Activated B cell treated with CpG ODN at 0.5 μM for 24 hours (primary cell): ENCODE data around the gene COA5. TPM values are rescaled to one million over a fixed set of nuclear protein-coding genes. Genes with fewer than 3 reads are reported as not detected.

Experiments used
- ATAC-seq: fragments of 200-7000 bp; cut with Tn5 transposase; one replicate; pipeline ENCODE4 v1.10.0; 2021; ENCODE audit warnings: low read depth, mild to moderate bottlenecking, moderate library complexity
- CTCF ChIA-PET: fragments of 350-600 bp; sonication (Branson Sonifier 250); formaldehyde crosslinking; loops from one replicate; lab custom pipeline; 2021; ENCODE audit warnings: antibody characterized with exemption; lab: Charles Lee
- POLR2A ChIA-PET: fragments of 350-600 bp; sonication (Branson Sonifier 250); formaldehyde crosslinking; loops from one replicate; lab custom pipeline; 2021; ENCODE audit warnings: antibody characterized with exemption; lab: Charles Lee
- DNase-seq: peaks from one replicate; pipeline ENCODE4 v3.0.0; 2022
- H3K27ac Mint-ChIP-seq: one replicate; pipeline ENCODE4 v1.8.0; 2020; ENCODE audit warnings: mixed read lengths
- H3K27me3 Mint-ChIP-seq: one replicate; pipeline ENCODE4 v1.8.0; 2021; ENCODE audit warnings: mixed read lengths
- H3K36me3 Mint-ChIP-seq: one replicate; pipeline ENCODE4 v1.8.0; 2021; ENCODE audit warnings: low read depth, mixed read lengths
- H3K4me1 Mint-ChIP-seq: one replicate; pipeline ENCODE4 v1.8.0; 2021; ENCODE audit warnings: mixed read lengths
- H3K4me3 Mint-ChIP-seq: one replicate; pipeline ENCODE4 v1.8.0; 2020; ENCODE audit warnings: mild to moderate bottlenecking, mixed read lengths
- H3K9me3 Mint-ChIP-seq: one replicate; pipeline ENCODE4 v1.8.0; 2020; ENCODE audit warnings: mixed read lengths
- intact Hi-C: fragments of 100-400 bp; cut with micrococcal nuclease; formaldehyde crosslinking; loops from one replicate; pipeline ENCODE4 v1.15.1; 2024
- total RNA-seq: library from RNA; stranded (reverse); gene quantifications from 2 replicates; pipeline ENCODE4 v1.2.3, GENCODE V29; 2022
- TF ChIP-seq, protein P1 (sequence below): fragments of 200-600 bp; IDR thresholded peaks from one replicate; pipeline ENCODE4 v1.8.0; 2022; ENCODE audit warnings: antibody characterized with exemption, mild to moderate bottlenecking

Gene COA5
- total RNA-seq, 1 donor from 2014 or later, result 37.6 TPM

DNA sequence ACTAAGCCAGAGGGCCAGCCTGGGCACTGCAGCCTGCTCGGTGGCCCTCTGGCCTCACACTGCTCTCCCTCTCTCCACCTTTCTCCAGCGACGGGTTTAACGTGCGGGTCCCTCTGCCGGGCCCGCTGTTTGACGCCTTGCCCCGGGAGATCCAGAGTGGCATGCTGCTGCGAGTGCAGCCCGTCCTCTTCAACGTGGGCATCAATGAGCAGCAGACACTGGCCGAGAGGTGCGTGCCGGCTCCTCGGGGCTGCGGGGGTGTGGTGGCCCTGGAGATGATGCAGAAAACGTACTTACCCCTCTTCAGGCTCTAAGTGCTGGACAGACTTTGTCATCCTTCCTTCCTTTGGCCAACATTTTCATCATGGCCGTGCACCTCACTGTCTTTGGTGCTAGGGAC lies 42.4 kb downstream of the COA5 start:
- Mint-ChIP-seq H3K27ac (no peak overlapping the region), H3K9me3 (no peaks in the 10 kb centered on the region), H3K4me1 (no peaks in the 10 kb centered on the region), H3K27me3 (no peaks in the 10 kb centered on the region), H3K36me3 (peaks cover 59% of the 10 kb centered on the region), H3K4me3 (no peak overlapping the region)
- ChIA-PET POLR2A (no interaction called here), CTCF (no interaction called here)
- no peak for ATAC-seq
- intact Hi-C loops, result no loop called here
- TF ChIP-seq, protein P1, sequence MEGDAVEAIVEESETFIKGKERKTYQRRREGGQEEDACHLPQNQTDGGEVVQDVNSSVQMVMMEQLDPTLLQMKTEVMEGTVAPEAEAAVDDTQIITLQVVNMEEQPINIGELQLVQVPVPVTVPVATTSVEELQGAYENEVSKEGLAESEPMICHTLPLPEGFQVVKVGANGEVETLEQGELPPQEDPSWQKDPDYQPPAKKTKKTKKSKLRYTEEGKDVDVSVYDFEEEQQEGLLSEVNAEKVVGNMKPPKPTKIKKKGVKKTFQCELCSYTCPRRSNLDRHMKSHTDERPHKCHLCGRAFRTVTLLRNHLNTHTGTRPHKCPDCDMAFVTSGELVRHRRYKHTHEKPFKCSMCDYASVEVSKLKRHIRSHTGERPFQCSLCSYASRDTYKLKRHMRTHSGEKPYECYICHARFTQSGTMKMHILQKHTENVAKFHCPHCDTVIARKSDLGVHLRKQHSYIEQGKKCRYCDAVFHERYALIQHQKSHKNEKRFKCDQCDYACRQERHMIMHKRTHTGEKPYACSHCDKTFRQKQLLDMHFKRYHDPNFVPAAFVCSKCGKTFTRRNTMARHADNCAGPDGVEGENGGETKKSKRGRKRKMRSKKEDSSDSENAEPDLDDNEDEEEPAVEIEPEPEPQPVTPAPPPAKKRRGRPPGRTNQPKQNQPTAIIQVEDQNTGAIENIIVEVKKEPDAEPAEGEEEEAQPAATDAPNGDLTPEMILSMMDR, result no peak
- no peak for DNase-seq

DNA sequence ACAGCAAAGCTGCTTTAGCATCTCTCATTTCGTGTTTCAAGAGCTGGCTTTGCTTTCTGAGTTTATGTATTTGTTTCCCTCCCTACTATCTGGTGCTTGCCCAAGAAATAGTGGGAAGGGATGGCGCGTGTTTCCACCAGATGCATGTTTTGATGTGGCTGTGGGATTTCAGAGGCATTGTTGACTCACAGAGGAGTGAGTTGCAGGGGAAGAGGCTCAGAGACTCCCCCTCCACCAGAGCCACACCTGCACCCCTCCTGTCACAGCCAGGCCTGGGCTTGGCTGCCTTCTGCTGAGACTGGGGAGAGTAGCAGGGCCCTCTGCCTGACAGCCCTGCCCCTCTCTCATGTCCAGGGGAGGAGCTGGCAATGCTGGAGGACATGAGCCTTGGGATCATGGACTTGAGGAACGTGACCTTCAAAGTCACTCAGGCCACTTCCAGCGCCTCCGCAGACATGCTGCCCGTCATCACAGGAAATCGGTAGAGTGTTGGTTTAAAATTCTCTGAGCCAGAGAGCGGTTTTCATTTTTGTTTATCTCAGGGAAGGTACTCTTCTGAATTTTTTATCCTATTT lies 42.9 kb downstream of the COA5 start:
- TF ChIP-seq, protein P1, result no peak
- no peak for DNase-seq
- ChIA-PET CTCF (no interaction called here), POLR2A (no interaction called here)
- Mint-ChIP-seq H3K27me3 (no peaks in the 10 kb centered on the region), H3K4me3 (no peak overlapping the region), H3K9me3 (no peaks in the 10 kb centered on the region), H3K4me1 (no peaks in the 10 kb centered on the region), H3K36me3 (peaks cover 58% of the 10 kb centered on the region), H3K27ac (no peak overlapping the region)
- ATAC-seq, result no peak
- intact Hi-C loops, result no loop called here

DNA sequence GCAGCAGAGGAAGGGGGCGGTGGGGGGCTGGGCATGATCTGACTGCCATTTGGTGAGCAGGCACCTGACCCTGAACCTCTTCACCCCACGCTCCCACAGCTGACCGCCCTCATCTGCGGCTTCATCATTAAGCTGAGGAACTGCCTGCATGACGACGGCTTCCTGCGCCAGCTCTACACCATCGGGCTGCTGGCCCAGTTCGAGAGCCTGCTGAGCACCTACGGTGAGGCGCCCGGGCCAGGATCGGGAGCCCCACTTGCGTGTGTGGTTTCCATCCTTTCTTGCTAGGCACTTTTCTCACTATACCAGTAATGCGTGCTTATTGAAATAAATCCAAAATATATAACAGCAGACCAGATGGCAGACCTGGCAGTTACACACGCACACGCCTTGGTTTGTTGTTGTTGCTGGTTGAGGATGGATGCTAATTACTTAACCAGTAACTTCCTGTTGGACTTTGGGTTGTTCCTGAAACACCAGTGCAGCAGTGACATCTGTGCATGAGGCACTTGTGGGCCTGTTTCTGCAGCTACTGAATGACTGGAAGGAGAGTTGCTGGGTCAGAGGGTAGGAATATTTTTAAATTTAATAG lies 43.7 kb downstream of the COA5 start:
- Mint-ChIP-seq H3K27me3 (no peaks in the 10 kb centered on the region), H3K27ac (no peak overlapping the region), H3K9me3 (no peaks in the 10 kb centered on the region), H3K4me3 (no peak overlapping the region), H3K4me1 (peaks cover 5% of the 10 kb centered on the region), H3K36me3 (peaks cover 53% of the 10 kb centered on the region)
- ChIA-PET CTCF (no interaction called here), POLR2A (interaction anchor here (0.5 kb wide), 1 partner anchor 1767 kb away, joined by 3 read pairs; no protein-coding TSS in a partner anchor)
- no peak for ATAC-seq
- DNase-seq, result no peak
- intact Hi-C loops, result no loop called here
- TF ChIP-seq, protein P1, result no peak

DNA sequence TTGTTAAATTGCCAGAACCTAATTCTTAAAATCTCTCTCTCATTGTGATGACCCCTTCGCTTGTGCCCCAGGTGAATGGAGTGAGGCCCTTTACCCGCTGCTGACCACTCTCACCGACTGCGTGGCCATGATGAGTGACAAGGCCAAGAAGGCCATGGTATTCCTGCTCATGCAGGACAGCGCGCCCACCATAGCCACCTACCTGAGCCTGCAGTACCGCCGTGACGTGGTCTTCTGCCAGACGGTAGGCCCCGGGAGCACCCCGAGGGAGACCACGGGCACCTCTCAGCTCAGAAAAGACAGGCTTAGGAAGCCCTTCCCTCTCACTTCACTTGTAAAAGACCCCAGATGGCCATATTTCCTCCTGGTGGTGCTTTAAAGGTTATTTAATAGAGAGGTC lies 44.9 kb downstream of the COA5 start:
- ATAC-seq, result no peak
- H3K27me3 Mint-ChIP-seq, result no peaks in the 10 kb centered on the region
- ChIA-PET CTCF (no interaction called here), POLR2A (no interaction called here)
- DNase-seq, result no peak
- H3K36me3 Mint-ChIP-seq, result peaks cover 44% of the 10 kb centered on the region
- H3K4me1 Mint-ChIP-seq, result peaks cover 10% of the 10 kb centered on the region
- H3K27ac Mint-ChIP-seq, result no peak overlapping the region
- TF ChIP-seq, protein P1, result no peak
- H3K9me3 Mint-ChIP-seq, result no peaks in the 10 kb centered on the region
- no peak overlapping the region for H3K4me3 Mint-ChIP-seq
- intact Hi-C loops, result no loop called here

DNA sequence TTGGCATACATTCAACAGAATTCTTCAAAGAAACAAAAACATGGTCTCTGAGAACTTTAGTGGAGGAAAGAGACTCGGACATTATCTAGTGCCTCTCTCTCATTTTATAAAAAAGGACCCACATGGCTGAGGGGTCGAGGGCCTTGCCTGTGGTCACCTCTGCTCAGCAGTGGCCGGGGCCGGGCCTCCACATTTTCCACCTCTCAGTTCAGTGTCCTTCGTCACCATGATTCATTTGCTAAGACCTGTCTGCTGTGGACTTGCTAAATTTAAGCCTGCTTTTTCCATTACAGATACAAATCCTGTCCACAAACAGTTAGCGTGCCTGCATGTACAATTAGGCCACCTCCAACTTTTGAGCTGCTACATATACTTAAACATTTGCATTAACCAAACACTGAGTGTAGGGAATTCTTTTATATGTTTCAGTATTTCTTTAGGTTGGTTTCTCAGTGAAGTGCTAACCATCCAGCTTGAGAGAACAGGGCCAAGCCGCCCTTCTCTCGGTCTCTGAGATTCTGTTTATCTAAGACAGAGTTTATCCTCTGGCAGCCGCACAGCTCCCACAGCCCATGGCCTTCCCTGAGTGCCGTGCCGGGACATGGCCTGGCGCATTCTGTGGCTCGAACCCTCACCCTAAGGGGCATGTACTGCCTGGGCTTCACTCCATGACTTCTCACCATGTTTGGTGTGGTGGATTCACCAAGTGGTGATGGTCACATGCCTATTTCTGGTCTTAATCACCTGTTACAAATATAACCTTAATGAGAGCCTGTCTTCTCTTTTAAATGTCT lies 46.2 kb downstream of the COA5 start:
- ATAC-seq, result no peak
- CTCF ChIA-PET, result no interaction called here
- no peak overlapping the region for H3K27ac Mint-ChIP-seq

More for the DNA sequence above, 46.2 kb downstream of the COA5 start:
- POLR2A ChIA-PET, result interaction anchor here (0.6 kb wide), 1 partner anchor 620 kb away, joined by 5 read pairs; no protein-coding TSS in a partner anchor
- TF ChIP-seq, protein P1, result no peak
- Mint-ChIP-seq H3K9me3 (no peaks in the 10 kb centered on the region), H3K27me3 (no peaks in the 10 kb centered on the region), H3K4me1 (peaks cover 11% of the 10 kb centered on the region), H3K4me3 (no peak overlapping the region), H3K36me3 (peaks cover 36% of the 10 kb centered on the region)
- DNase-seq, result no peak
- intact Hi-C loops, result no loop called here
